Heart left ventricle (tissue), 13 donors: ENCODE data around the gene PFKP.
A peak's percentile ranks its signal among the peaks of the same experiment; 100 is the strongest.

Source experiments
- CTCF ChIP-seq, 12 donors: fragments of 200-600 bp; sonication (generic) in 4 of 12; IDR thresholded peaks; one replicate each; pipeline versions ENCODE4 v1.5.0 to v1.8.0; 2018 to 2022; ENCODE audit warnings: antibody characterized with exemption in 12 of 12, mild to moderate bottlenecking in 5 of 12
- POLR2A ChIP-seq, 2 donors: fragments of 450-650 bp; IDR thresholded peaks; one replicate each; pipeline ENCODE4 v1.6.1; 2017; ENCODE audit warnings: antibody characterized with exemption in 2 of 2, mild to moderate bottlenecking in 2 of 2, moderate library complexity in 2 of 2
- donor health status: ischemic (EF 13 %, LVEDD 7.1; RV severe dilation, severe dysfunction).
- donor health status: DM: no; HTN: yes; CAD: no.
- donor health status: DM: no; HTN: no; CAD: no.
- donor health status: ischemic (EF 25% LVEDD 6.9; RV normal size, moderate dysfunction).
- donor health status: ischemic (EF 25% LVEDD 5.7; RV mildly dilated, moderate dysfunction).
- donor health status: ischemic (EF 35%, LVEDD 5.7; RV mildly dilated, moderate dysfunction).
- donor health status: nonischemic (EF 11% LVEDD 7.7; RV severe dilation, severe dysfunction).
- donor health status: DM: yes; HTN: yes; CAD: no.
- donor health status: PGD.
- donor health status: ischemic (EF 29% LVEDD 5.4; RV normal size, mild dysfunction).
- donor health status: nonischemic (EF 23%, LVEDD 6.1; RV moderate dilation, normal function).

- TF ChIP-seq CTCF (IDR thresholded peaks at IDR 0.05) (no peak), POLR2A (IDR thresholded peaks at IDR 0.05) (peak; percentile 96 to 99)
These were observed 105.3 kb downstream of the PFKP start, which contains the start of gene PITRM1 for GRCh38 chr10:3172446-3173170.
